ENCODE results near the gene LY6G6C.
"Not testable (repeated sequence)": the region's sequence is repeated elsewhere in the genome, so short reads cannot be mapped to it uniquely, and the experiment has no call there.

Gene LY6G6C

DNA sequence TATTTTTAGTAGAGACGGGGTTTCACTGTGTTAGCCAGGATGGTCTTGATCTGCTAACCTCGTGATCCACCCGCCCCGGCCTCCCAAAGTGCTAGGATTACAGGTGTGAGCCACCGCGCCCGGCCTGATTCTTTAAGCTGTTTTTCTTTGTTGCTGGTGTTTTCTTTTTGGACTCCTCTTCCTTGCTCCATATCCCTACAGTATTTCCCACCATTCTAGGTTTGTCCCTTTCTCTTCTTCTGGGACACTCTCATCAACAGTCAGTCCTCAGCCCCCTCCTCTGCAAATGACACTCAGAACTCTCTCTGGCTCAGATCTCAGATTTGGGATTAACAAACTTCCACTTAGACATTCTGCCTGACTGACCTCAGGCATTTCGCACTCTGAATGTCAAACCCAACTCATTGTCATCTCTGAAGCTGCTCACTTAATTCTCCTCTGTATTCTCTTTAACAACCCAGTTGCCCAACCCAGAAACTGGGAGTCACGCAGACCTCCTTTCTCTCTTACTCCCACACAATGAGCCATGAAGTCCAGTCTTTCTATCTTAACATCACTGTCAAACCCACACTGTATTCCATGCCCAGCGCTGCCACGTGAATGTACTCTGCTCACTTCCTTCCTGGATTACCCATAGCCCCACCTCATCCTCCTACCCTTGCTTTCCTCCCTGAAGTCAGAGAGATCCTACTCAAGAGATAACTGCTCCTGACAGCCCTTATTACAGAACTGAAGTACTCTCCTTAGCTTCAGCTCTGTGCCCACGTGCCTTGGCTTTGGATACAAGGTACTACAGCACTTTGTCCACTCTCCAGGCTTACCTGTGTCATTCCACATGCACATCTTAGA lies 4.2 kb upstream of the LY6G6C start:
- no peak for DNase-seq

GRCh38 chr6:31723980-31724691 lies 2.6 kb upstream of the LY6G6C start:
- no peak for DNase-seq

DNA sequence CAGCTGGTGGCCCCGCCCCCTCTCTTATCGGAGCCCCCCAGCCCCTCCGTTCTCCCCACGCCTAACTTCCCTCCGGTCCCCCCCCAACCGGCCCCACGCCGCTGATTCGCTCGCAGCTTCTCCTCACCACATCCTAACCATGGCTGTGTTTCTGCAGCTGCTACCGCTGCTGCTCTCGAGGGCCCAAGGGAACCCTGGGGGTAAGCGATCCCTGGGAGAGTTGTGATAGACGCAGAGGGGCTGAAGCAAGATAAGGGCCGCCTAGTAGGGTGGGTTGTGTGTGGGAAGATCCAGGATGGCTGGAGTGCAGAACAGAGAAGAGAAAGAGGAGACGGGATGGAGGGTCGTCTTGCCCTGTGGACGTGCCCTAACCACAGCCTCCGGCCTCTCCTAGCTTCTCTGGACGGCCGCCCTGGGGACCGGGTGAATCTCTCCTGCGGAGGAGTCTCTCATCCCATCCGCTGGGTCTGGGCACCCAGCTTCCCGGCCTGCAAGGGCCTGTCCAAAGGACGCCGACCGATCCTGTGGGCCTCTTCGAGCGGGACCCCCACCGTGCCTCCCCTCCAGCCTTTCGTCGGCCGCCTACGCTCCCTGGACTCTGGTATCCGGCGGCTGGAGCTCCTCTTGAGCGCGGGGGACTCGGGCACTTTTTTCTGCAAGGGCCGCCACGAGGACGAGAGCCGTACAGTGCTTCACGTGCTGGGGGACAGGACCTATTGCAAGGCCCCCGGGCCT lies 1.9 kb upstream of the LY6G6C start, which contains the start of gene MPIG6B:
Gene MPIG6B, plus strand, starts transcription at position 129 of the 735 bp plus-strand sequence. Its CDS starts 11 bp downstream, at position 140.
- no peak for DNase-seq

DNA sequence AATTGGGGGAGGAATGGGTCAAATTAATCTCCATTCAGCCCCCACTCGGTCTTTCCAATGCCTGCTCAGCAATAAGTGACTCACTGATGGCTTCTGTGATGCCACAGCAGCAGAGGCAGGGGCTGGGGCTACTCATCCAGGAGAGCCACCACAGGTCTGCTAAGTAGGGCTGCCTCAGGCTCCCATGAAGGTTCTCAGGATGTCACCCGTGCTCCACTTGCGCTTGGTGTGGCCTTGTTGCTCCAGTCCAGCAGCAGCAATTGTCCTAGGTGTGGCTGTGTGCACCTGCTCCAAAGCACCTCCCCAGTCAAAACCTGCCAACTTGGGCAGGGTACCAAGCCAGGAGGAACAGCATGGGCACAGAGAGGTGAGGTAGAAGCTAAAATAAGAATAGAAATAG lies 627 bp upstream of the LY6G6C start:
- no peak for DNase-seq

DNA sequence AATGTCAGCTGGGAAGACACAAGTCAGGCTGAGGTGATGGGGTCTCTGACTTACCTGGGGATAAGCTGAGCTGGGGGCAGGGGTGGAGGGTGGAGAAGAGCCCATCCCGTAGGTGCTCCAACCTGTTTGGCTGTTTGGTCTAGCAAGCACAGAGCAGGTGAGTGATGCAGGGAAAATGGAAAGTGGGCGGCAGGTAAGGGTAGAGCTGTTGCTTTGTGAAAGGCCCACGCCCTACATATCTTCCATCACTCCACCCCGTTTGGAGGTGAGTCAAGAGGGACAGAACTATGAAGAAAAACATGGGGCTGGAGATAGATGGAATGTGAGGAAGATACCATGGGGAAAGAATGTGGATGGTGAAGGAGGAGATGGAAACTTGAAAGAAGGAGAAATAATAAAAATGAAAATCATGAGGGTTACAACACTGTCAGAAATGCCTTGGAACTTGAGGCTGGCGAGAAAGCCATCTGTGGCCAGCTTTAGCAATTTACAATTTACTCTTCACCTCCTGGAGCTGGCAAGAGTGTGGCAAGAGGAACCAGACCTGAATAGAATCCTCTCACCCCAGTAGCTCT lies 1.3 kb downstream of the LY6G6C start:
- no peak for DNase-seq

DNA sequence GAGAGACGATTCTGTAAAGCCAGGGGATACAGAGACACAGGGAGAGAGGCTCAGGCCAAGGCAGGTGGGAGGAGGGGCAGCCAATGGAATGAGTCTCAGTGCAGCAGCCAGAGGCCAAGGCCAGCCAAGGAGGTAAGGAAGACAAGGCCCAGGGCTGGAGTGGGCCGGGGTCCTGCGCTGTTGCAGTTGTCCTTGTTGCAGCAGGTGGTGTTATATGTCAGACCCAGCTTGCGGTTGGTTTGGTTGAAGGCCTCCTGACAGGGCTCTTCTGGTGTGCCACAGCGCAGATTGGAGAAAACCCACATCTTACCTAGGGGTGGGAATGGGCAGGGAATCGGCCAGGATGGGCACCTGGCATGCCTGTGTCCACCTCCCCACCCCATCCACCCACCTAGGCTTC lies 2.5 kb downstream of the LY6G6C start:
- no peak for DNase-seq

GRCh38 chr6:31718265-31718664 lies 3.3 kb downstream of the LY6G6C start:
- DNase-seq, result no peak

DNA sequence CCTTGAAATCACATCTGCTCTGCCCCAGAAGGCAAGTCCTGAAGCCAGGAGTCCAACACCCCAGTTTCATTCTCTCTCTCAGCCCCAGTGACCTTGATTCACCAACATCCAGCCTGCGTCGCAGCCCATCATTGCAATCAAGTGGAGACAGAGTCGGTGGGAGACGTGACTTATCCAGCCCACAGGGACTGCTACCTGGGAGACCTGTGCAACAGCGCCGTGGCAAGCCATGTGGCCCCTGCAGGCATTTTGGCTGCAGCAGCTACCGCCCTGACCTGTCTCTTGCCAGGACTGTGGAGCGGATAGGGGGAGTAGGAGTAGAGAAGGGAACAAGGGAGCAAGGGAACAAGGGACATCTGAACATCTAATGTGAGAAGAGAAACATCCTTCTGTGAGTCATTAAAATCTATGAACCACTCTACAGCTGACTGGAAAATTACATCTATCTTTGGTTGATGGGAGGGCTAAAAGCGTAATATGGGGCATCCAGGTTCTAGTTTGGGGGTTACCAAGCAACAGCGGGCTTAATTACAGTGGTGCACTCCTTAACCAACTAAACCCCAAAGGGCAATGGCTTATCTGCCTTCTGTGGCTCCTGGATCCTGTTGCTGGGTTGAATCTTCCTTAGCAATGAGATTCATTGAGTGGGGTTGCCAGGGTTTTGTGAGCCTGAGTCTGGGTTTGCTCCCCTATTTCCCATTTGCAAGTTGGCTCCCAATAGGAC lies 3.9 kb downstream of the LY6G6C start:
- no peak for DNase-seq

GRCh38 chr6:31715022-31715958 lies 6.3 kb downstream of the LY6G6C start, which contains the start of gene LY6G6D:
TSS of gene LY6G6D (plus strand) at chr6:31715348. CDS start at chr6:31715356, 8 bp downstream.
- DNase-seq, result no peak

DNA sequence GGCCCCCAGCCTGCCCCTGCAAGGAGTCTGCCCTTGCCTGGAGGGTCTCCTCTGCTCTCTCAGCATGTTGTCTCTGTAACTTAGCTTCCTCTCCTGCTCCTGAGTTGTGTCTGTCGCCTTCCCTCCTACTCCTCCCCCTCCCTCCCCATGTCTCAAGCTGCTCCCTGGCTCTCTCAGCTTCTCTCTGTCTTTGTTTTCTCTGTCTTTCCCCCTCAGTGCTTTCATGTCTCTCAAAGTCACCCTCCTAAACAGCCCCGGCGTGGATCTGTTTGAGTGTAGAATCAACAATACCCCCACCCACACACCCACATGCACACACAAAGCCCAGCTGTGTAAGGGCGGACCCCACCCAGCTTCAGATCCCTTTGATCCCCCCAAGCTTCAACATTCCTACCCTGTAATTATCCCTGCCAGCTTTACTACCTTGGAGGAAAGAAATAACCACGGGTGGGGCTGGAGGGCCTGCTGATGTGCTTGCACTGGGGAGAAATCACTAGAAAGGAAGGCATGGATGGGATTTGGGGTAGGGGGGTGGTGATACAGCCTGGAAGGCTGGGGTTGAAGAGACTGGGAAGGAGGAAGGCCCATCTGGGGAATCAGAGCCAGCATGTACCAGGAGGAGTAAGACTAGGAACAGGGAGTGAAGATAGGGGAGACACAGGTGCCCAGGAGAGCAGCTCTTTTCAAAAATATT lies 7.4 kb downstream of the LY6G6C start:
- no peak for DNase-seq

- DNase-seq, result no peak
These were observed 8.1 kb downstream of the LY6G6C start for GRCh38 chr6:31713465-31713864.

DNA sequence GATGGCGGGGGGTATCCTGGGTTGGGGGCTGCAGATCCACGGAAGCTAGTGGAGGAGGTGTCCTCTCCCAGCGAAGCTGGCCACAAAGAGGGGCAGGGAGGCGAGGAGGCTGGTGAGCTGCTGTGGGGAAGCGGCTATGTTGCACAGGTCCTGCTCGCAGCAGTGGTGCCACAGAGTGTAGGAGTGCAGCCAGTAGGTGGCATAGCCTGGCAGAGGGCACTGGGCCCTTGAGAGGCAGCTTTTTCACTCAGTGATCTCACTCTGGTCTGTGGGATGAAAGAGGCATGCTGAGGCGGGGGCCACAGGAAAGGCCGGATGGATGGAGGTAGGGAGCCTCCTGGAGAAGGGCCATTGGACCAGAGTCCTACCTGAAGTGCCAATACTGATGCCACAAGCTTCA lies 9.2 kb downstream of the LY6G6C start:
- no peak for DNase-seq

GRCh38 chr6:31711233-31711632 lies 10.3 kb downstream of the LY6G6C start:
- no peak for DNase-seq

- no peak for DNase-seq
These were observed 10.9 kb downstream of the LY6G6C start for GRCh38 chr6:31710523-31711219.

- not testable (repeated sequence) for DNase-seq
These were observed 12.4 kb downstream of the LY6G6C start for GRCh38 chr6:31709157-31709556.

GRCh38 chr6:31708224-31708623 lies 13.3 kb downstream of the LY6G6C start:
- DNase-seq, result no peak

GRCh38 chr6:31707701-31708100 lies 13.8 kb downstream of the LY6G6C start:
- DNase-seq, result no peak

DNA sequence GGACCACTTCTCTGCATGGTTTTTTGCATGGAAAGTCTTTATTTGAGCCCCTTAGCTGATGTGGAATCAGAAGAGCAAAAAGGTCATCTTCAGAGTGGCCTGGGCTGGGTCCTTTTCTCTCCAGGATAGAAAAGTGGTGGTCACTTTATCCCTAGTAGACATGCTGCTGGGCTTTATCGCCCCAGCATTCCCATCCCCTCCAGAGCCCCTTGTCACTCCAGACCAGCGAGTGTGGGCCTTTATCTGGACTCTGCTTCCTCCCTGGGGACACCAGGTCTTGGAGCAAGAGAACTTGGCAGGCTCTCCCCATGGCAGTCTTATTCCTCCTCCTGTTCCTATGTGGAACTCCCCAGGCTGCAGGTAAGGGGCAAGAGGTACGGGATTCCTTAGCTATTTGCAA lies 14.9 kb downstream of the LY6G6C start, which contains the start of gene LY6G6F:
Gene LY6G6F, plus strand, starts transcription at position 268 of the 400 bp plus-strand sequence. Its CDS starts 41 bp downstream, at position 309.
- no peak for DNase-seq

GRCh38 chr6:31705931-31706330 lies 15.6 kb downstream of the LY6G6C start:
- no peak for DNase-seq

Data from NCI-H1048 (cell line).